Smooth muscle cell (in vitro differentiated cells): ENCODE measurements around the gene CTBP2. TPM values are rescaled to one million over a fixed set of nuclear protein-coding genes. Genes with fewer than 3 reads are reported as not detected.

Experiments
- DNase-seq: peaks from one replicate; lab custom pipeline; 2025; ENCODE audit not compliant: unreplicated experiment; lab: John Stamatoyannopoulos, UW
- H2AFZ ChIP-seq: fragments of 200-600 bp; sonication (generic); 2 replicates; pipeline ENCODE4 v1.6.0; 2016; ENCODE audit warnings: antibody characterized with exemption, low read depth, mild to moderate bottlenecking
- H3F3A ChIP-seq: fragments of 200-600 bp; sonication (generic); 2 replicates; pipeline ENCODE4 v1.6.0; 2017; ENCODE audit warnings: antibody characterized with exemption, low read depth
- H3K27ac ChIP-seq: fragments of 200-600 bp; sonication (generic); 2 replicates; pipeline ENCODE4 v1.5.1; 2016; ENCODE audit warnings: low read depth, mild to moderate bottlenecking
- H3K27me3 ChIP-seq: fragments of 200-600 bp; sonication (generic); 2 replicates; pipeline ENCODE4 v1.6.1; 2016; ENCODE audit warnings: low read depth, mild to moderate bottlenecking
- H3K36me3 ChIP-seq: fragments of 200-600 bp; sonication (generic); 2 replicates; pipeline ENCODE4 v1.5.1; 2016; ENCODE audit warnings: low read depth
- H3K4me1 ChIP-seq: fragments of 200-600 bp; sonication (generic); 2 replicates; pipeline ENCODE4 v1.5.1; 2016; ENCODE audit warnings: low read depth
- H3K4me2 ChIP-seq: fragments of 200-600 bp; sonication (generic); 2 replicates; pipeline ENCODE4 v1.6.0; 2016; ENCODE audit warnings: mild to moderate bottlenecking
- H3K4me3 ChIP-seq: fragments of 200-600 bp; sonication (generic); 2 replicates; pipeline ENCODE4 v1.5.1; 2016; ENCODE audit warnings: mild to moderate bottlenecking
- H3K79me2 ChIP-seq: fragments of 200-600 bp; sonication (generic); 2 replicates; pipeline ENCODE4 v1.6.0; 2016; ENCODE audit warnings: low read depth, mild to moderate bottlenecking
- H3K9ac ChIP-seq: fragments of 200-600 bp; sonication (generic); 2 replicates; pipeline ENCODE4 v1.6.0; 2016; ENCODE audit warnings: low read depth
- H3K9me3 ChIP-seq: fragments of 200-600 bp; sonication (generic); replicated peaks from 2 replicates; pipeline ENCODE4 v1.5.1; 2016; ENCODE audit warnings: low read depth
- H4K20me1 ChIP-seq: fragments of 200-600 bp; sonication (generic); 2 replicates; pipeline ENCODE4 v1.6.0; 2016; ENCODE audit warnings: low read depth
- WGBS: methylation state at CpG from one replicate; pipeline ENCODE4 v1.1.7; 2016; ENCODE audit warnings: low lambda C conversion rate; 5-methylcytosine and 5-hydroxymethylcytosine counted together
- polyA plus RNA-seq: library from polyadenylated mRNA; unstranded; fragments of >200 nt; fragmentation: Nextera tagmentation; extraction: Ambion mirVana; gene quantifications from 2 replicates; pipeline ENCODE4 v1.2.1, GENCODE V29; 2016
- total RNA-seq: library from RNA; depleted of rRNA; stranded (reverse); fragments of >200 nt; gene quantifications from 2 replicates; pipeline ENCODE4 v1.2.3, GENCODE V29; 2014
- TF ChIP-seq, protein P1 (sequence below): fragments of 200-600 bp; sonication (generic); IDR thresholded peaks from 2 replicates; pipeline ENCODE4 v1.5.1; 2017; ENCODE audit warnings: borderline replicate concordance, mild to moderate bottlenecking, antibody characterized with exemption; ENCODE audit not compliant: insufficient read depth, poor library complexity, severe bottlenecking

Gene CTBP2
- total and polyA plus RNA-seq, 2 experiments from 2014 or later = 49.9 to 69.5 TPM

DNA sequence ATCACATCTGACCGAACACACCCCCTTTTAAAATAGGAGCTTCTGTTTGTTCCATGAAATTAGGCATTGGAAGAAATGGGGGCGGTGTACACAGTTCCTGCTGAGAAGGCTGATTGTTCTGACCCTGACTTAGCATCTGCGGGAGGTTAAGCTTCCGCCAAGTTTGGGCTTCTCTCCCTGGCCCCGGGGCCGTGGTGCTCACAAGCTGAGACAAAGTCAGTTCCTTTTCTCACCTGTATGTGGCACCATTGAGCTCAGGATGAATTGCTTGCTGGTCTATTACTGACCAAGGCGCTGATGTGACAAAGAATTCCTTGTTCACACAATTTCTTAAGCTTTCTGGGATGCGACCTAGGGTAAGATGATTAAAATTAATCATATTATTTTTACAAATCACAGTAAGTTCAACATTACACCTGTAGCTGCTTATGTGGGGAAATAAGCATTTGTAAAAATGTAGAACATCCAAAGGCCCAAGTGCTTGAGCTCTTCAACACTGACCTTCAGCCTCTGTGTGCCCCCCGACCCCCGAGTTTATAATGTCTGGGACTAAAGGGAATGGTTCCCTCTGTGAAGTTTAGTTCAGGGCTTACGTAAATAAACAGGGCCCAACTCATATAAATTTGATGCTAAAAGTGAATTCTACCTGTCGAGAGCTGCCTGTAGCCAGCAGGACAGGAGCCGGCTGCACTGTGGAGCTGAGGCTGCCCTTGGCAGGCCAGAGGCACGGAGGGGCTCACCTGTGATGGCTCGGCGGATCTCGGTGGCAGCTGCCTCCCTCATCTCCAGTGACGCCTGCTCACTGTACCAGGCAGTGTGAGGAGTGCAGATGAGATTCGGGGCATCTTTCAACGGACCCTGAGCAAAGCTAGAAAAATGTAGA lies 167.7 kb downstream of the CTBP2 start:
- no peaks in the 10 kb centered on the region for H3K79me2 ChIP-seq
- H4K20me1 ChIP-seq = peaks cover 20% of the 10 kb centered on the region
- no peak overlapping the region for H3K4me3 ChIP-seq
- peaks cover 4% of the 10 kb centered on the region for H3F3A ChIP-seq
- H3K27ac ChIP-seq = no peak overlapping the region
- H3K36me3 ChIP-seq = no peaks in the 10 kb centered on the region
- DNase-seq = no peak
- 91% methylated on average over 20 of the region's 20 CpGs for whole genome bisulfite sequencing
- H3K4me2 ChIP-seq = no peak overlapping the region
- H2AFZ ChIP-seq = no peak overlapping the region
- no peaks in the 10 kb centered on the region for H3K9me3 ChIP-seq
- no peaks in the 10 kb centered on the region for H3K27me3 ChIP-seq
- no peaks in the 10 kb centered on the region for H3K4me1 ChIP-seq
- TF ChIP-seq, protein P1, sequence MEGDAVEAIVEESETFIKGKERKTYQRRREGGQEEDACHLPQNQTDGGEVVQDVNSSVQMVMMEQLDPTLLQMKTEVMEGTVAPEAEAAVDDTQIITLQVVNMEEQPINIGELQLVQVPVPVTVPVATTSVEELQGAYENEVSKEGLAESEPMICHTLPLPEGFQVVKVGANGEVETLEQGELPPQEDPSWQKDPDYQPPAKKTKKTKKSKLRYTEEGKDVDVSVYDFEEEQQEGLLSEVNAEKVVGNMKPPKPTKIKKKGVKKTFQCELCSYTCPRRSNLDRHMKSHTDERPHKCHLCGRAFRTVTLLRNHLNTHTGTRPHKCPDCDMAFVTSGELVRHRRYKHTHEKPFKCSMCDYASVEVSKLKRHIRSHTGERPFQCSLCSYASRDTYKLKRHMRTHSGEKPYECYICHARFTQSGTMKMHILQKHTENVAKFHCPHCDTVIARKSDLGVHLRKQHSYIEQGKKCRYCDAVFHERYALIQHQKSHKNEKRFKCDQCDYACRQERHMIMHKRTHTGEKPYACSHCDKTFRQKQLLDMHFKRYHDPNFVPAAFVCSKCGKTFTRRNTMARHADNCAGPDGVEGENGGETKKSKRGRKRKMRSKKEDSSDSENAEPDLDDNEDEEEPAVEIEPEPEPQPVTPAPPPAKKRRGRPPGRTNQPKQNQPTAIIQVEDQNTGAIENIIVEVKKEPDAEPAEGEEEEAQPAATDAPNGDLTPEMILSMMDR = peak; percentile 45
- no peak overlapping the region for H3K9ac ChIP-seq

DNA sequence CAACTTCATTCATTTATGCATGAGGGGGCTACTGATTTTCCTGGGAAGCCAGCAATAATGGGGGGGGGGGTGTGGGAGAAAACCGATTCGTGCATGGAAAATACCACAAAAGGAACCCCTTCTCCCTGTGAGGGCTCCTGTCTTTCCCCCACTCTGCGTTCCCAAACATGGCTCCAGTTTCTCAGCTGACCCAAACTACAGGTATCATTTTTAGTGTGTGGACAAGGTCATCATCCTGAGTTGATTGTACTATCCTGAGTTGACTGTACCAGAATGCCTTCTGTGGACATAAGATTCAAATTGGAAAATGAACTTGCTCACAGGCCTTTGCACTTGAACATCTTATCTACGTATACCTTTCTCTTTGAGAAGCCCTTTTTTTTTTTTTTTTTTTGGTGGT lies 168.5 kb downstream of the CTBP2 start:
- no peak for DNase-seq
- Histone ChIP-seq H3K4me3 (no peak overlapping the region), H3K36me3 (no peaks in the 10 kb centered on the region), H3K27me3 (no peaks in the 10 kb centered on the region), H3K4me1 (no peaks in the 10 kb centered on the region), H4K20me1 (peaks cover 26% of the 10 kb centered on the region), H3K9me3 (no peaks in the 10 kb centered on the region), H3K79me2 (no peaks in the 10 kb centered on the region), H3K4me2 (no peak overlapping the region), H3F3A (peaks cover 4% of the 10 kb centered on the region), H2AFZ (no peak overlapping the region), H3K27ac (no peak overlapping the region), H3K9ac (no peak overlapping the region)
- 100% methylated on average over 4 of the region's 4 CpGs for WGBS
- TF ChIP-seq, protein P1 = no peak

DNA sequence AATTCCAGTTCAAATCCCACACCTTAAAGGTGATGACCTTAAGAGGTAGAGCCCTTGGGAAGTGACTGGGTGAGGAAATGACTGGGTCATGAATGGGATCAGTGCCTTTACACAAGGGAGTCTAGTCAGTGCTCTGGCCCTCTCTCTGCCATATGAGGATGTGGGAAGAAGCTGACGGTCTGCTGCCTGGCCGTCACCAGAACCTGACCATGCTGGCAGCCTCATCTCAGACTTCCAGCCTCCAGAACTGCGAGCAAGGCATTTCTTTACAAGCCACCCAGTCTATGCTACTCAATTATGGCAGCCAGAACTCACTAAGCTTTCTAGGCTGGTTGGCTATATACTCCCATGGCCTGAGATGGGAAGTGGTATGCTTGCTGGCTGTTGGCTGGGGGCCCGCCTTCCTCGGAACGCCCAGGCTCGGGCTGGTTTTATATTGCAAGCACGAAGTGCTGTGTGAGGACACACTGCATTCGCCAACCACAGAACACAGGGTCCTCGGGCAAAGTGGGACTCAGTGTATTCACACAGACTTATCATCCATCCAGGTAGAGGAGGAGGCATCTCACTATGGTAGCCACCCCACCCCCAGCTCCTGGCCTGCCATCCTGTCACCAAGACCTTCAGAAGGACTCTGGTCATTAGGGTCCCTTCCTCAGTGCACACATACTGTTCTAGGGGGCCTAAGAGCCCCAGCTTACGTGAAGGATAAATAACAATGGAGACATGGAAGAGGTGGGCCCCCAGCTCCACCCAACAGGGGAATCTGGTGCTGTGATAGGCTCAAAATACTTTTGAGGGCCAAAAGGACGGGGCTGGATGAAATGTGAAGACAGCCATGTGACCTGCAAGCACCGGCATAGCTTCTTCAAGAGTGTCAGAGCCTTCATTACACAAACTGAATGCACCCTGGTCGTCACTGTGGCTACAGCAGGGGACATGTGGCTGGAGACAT lies 169.4 kb downstream of the CTBP2 start:
- Histone ChIP-seq H3K27ac (no peak overlapping the region), H2AFZ (no peak overlapping the region), H3K36me3 (no peaks in the 10 kb centered on the region), H3K9me3 (no peaks in the 10 kb centered on the region), H3K27me3 (no peaks in the 10 kb centered on the region), H4K20me1 (peaks cover 35% of the 10 kb centered on the region), H3K4me3 (no peak overlapping the region), H3K79me2 (no peaks in the 10 kb centered on the region), H3F3A (peaks cover 6% of the 10 kb centered on the region), H3K4me1 (no peaks in the 10 kb centered on the region), H3K9ac (no peak overlapping the region), H3K4me2 (no peak overlapping the region)
- no peak for DNase-seq
- WGBS = 89% methylated on average over 14 of the region's 14 CpGs
- TF ChIP-seq, protein P1 = no peak
